Jurkat, Clone E6-1 (cell line): ENCODE results near the gene FAM199X. TPM values are rescaled to one million over a fixed set of nuclear protein-coding genes. Genes with fewer than 3 reads are reported as not detected.
A peak's percentile ranks its signal among the peaks of the same experiment; 100 is the strongest.

Source experiments
- DNase-seq: peaks from one replicate; pipeline ENCODE4 v3.0.0-alpha.2; 2011; ENCODE audit warnings: low read depth, low spot score
- H3K4me3 ChIP-seq: 2 replicates; pipeline ENCODE4 v1.5.1; 2011; ENCODE audit warnings: mild to moderate bottlenecking, low read length, control low read depth, moderate library complexity
- polyA plus RNA-seq: library from polyadenylated mRNA; unstranded; fragments of >200 nt; gene quantifications from one replicate; pipeline ENCODE4 v1.2.1, GENCODE V29; 2012; ENCODE audit warnings: missing spikeins; ENCODE audit not compliant: insufficient read length, insufficient read depth

The FAM199X gene
- polyA plus RNA-seq = 9.9 TPM

- DNase-seq = peak; percentile 58
- peak within 1 kb of the TSS; percentile 73 for H3K4me3 ChIP-seq
These were observed at the start of gene FAM199X for GRCh38 chrX:104165894-104166734. TSS of gene FAM199X (plus strand) at chrX:104166453. CDS start at chrX:104166786, 333 bp downstream.

GRCh38 chrX:104117759-104118158 lies 48.5 kb upstream of the FAM199X start:
- H3K4me3 ChIP-seq = no peak overlapping the region
- no peak for DNase-seq

GRCh38 chrX:104118765-104119164 lies 47.5 kb upstream of the FAM199X start:
- DNase-seq = no peak
- H3K4me3 ChIP-seq = no peak overlapping the region

- no peak overlapping the region for H3K4me3 ChIP-seq
- peak; percentile 21 for DNase-seq
These were observed 43.4 kb upstream of the FAM199X start for GRCh38 chrX:104122829-104123228.

GRCh38 chrX:104126856-104127255 lies 39.4 kb upstream of the FAM199X start:
- no peak overlapping the region for H3K4me3 ChIP-seq
- DNase-seq = no peak

- H3K4me3 ChIP-seq = no peak overlapping the region
- no peak for DNase-seq
These were observed 35.4 kb upstream of the FAM199X start for GRCh38 chrX:104130808-104131207.

- no peak for DNase-seq
- no peak overlapping the region for H3K4me3 ChIP-seq
These were observed 31.5 kb upstream of the FAM199X start for GRCh38 chrX:104134583-104135261.

GRCh38 chrX:104135677-104136076 lies 30.6 kb upstream of the FAM199X start:
- DNase-seq = no peak

GRCh38 chrX:104136241-104137019 lies 29.8 kb upstream of the FAM199X start:
- H3K4me3 ChIP-seq = no peak overlapping the region
- peak; percentile 69 for DNase-seq

More at GRCh38 chrX:104135677-104136076, 30.6 kb upstream of the FAM199X start:
- H3K4me3 ChIP-seq = no peak overlapping the region

- H3K4me3 ChIP-seq = no peak overlapping the region
- DNase-seq = peak; percentile 15
These were observed 28.8 kb upstream of the FAM199X start for GRCh38 chrX:104137496-104137895.

- no peak for DNase-seq
- no peak overlapping the region for H3K4me3 ChIP-seq
These were observed 25.0 kb upstream of the FAM199X start for GRCh38 chrX:104141087-104141760.

GRCh38 chrX:104151037-104151436 lies 15.2 kb upstream of the FAM199X start:
- no peak for DNase-seq
- no peak overlapping the region for H3K4me3 ChIP-seq

GRCh38 chrX:104156630-104157529 lies 9.4 kb upstream of the FAM199X start, which contains the start of gene SLC25A53:
TSS of gene SLC25A53 (minus strand) at chrX:104157009. CDS start at chrX:104105257, 51,752 bp downstream.
- peak; percentile 89 for DNase-seq

GRCh38 chrX:104166735-104167436 lies 633 bp downstream of the FAM199X start:
- peak overlapping the region; percentile 73 for H3K4me3 ChIP-seq
- no peak for DNase-seq

More at GRCh38 chrX:104156630-104157529, 9.4 kb upstream of the FAM199X start, which contains the start of gene SLC25A53:
- peak within 1 kb of the TSS; percentile 74 for H3K4me3 ChIP-seq

- H3K4me3 ChIP-seq = no peak overlapping the region
- no peak for DNase-seq
These were observed 1.9 kb downstream of the FAM199X start for GRCh38 chrX:104168127-104168526.

GRCh38 chrX:104172121-104172520 lies 5.9 kb downstream of the FAM199X start:
- no peak for DNase-seq
- H3K4me3 ChIP-seq = no peak overlapping the region

GRCh38 chrX:104172788-104173187 lies 6.5 kb downstream of the FAM199X start:
- no peak overlapping the region for H3K4me3 ChIP-seq
- DNase-seq = no peak
